ENCODE results near the gene MYCN.
"Not testable (repeated sequence)": the region's sequence is repeated elsewhere in the genome, so short reads cannot be mapped to it uniquely, and the experiment has no call there.

MYCN gene

DNA sequence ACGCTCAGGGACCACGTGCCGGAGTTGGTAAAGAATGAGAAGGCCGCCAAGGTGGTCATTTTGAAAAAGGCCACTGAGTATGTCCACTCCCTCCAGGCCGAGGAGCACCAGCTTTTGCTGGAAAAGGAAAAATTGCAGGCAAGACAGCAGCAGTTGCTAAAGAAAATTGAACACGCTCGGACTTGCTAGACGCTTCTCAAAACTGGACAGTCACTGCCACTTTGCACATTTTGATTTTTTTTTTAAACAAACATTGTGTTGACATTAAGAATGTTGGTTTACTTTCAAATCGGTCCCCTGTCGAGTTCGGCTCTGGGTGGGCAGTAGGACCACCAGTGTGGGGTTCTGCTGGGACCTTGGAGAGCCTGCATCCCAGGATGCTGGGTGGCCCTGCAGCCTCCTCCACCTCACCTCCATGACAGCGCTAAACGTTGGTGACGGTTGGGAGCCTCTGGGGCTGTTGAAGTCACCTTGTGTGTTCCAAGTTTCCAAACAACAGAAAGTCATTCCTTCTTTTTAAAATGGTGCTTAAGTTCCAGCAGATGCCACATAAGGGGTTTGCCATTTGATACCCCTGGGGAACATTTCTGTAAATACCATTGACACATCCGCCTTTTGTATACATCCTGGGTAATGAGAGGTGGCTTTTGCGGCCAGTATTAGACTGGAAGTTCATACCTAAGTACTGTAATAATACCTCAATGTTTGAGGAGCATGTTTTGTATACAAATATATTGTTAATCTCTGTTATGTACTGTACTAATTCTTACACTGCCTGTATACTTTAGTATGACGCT, 5.8 kb downstream of the MYCN start:
- no peak for DNase-seq

DNA sequence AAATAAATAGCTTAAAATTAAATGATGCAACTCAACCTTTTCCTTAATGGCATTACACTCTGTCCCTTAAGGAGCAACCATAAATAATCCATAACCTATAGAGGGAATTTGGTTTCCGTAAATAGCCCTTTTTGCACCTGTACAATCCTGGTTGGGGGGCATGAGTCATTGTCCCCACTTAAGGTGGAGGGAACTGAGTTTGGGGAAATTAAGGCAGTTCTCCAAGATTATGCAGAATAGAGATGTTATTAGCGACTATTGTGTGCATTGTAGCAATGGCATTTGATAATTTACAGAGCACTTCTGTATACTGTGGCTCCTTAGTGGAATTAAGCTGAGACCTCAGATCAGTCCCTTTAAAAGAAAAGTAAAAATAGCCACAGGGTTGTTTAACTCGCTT, 6.6 kb downstream of the MYCN start:
- no peak for DNase-seq

DNA sequence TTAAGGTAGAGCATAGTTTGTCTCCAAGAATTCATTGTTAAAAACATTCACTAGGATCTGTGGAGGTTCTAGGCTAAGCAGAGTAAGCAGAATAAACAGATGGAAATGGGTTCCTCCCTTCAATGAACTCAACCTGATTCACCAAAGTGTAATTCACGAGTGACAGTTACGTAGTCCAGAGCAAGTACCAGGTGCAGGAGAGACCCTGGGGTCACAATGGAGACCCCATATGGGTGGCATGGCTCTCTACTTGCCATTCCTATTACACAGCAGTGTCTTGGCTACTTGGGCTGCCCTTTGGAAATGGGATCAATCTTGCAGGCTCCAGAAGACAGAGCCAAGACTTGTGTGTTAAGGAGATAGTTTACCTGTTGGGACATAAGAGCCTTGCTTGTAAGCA, 7.1 kb downstream of the MYCN start:
- no peak for DNase-seq

DNA sequence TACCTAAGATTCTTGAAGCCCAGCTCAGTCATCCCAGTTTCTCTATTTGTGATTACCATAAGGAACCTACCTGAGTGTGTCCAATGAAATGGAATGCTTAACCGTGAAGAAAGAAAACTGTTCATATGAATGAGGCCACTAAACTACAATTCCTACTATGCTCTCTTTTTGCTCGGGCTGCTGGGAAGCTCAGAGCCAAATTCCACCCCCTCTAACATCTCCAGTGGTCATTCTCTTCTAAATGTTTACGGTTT, 8.3 kb downstream of the MYCN start:
- DNase-seq = no peak

DNA sequence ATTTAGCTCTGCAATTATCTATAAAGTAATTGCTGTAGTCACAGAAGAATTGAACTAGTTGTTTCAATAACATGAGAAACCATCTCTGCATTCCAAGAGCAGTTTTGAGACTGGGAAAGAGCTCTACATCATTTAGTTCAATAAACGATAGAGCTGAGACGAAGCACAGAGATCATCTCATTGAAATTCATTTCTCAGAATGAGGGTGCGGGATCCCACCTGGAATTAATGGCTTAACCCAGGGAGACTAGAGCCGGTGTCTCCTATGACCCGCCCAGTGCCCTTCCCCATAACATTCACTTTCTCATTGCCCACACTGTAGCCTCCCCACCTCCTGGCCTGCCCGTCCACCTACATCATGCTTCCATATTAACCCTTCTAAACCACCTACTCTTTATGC, 8.8 kb downstream of the MYCN start:
- no peak for DNase-seq

DNA sequence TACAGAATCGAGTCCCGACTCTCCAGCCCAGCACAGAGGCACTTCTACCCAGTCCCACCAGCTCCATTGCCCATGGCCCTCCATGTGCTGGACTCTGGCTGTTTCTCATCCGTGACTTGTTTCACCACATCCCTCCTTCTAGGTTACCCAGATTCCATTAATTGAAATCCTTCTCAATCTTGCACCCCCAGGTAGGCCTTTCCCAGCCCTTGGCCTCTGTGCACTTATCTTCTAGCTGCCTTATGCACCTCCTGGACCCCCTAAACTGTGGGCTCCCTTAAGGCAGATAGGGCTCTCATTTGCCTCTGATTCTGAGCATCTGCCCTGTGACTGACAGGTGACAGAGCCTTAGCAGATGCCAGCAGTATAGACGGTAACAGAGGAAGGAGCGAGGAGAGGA, 9.2 kb downstream of the MYCN start:
- DNase-seq = no peak

DNA sequence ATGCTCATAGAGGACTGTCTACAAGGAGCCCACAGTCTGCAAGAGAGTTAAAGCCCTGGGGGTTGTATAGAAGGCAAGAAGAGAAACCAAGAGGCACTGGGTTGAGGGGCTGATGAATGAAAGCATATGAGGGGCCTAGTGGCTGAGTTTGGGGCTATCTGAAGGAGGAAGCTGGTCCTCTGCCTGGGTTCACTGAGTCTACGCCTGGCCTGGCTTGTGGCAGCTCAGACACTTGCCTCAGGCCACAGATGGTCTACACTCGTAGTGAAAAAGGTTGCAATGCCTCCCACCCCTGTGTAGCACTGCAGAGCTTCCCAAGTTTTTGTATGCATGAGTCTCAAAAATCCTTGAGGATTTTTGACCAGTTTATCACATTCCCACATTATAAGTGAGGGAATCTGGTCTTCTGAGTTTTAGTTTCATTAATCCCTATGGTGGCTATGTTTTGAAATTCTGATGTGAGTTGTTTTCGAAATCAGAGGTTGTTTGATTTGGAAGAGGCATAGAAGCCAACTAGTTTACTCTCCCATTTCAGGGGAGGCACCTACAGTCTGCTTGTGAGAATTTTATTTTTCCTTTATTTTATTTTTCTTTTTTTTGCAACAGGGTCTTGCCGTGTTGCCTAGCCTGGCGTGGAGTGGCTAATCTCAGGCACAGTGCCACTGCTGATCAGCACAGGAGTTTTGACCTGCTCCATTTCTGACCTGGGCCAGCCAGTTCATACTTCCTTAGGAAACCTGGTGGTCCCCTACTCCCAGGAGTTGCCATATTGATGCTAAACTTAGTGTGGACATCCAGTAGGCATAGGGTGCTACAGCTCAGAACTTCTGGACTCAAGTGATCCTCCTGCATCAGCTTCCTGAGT, 10.0 kb downstream of the MYCN start:
- DNase-seq = no peak

DNA sequence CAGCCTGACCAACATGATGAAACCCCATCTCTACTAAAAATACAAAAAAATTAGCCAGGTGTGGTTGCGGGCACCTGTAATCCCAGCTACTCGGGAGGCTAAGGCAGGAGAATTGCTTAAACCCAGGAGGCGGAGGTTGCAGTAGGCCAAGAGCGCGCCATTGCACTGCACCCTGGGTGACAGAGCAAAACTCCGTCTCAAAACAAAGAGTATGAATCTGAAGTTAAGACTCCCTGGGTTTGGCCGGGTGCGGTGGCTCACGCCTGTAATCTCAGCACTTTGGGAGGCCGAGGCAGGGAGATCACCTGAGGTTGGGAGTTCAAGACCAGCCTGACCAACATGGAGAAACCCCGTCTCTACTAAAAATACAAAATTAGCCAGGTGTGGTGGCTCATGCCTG, 11.6 kb downstream of the MYCN start:
- not testable (repeated sequence) for DNase-seq

DNA sequence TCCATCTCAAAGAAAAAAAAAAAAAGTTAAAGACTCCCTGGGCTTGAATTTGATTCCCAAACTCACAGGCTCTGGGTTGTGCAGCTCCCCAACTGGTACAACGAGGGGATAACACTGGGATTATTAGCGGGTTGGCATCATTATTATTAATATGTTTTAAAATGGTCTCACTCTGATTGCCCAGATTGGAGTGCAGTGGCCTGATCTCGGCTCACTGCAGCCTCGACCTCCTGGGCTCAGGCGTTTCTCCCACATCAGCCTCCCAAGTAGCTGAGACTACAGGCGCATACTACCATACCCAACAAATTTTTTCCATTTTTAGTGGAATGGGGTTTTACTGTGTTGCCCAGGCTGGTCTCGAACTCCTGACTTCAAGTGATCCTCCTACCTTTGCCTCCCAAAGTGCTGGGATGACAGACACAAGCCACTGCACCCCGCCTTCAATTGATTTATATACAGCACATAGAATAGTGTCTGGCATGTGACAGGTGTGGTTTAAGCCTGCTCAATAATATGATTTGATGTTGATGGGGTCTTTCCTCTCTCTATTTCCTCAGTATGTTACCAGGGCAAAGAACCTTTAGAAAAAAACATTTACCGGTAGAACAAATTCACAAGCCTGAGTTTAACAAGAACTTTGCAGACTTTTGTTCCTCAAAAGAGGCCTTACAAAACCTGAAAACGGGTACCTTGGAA, 12.2 kb downstream of the MYCN start:
- no peak for DNase-seq

DNA sequence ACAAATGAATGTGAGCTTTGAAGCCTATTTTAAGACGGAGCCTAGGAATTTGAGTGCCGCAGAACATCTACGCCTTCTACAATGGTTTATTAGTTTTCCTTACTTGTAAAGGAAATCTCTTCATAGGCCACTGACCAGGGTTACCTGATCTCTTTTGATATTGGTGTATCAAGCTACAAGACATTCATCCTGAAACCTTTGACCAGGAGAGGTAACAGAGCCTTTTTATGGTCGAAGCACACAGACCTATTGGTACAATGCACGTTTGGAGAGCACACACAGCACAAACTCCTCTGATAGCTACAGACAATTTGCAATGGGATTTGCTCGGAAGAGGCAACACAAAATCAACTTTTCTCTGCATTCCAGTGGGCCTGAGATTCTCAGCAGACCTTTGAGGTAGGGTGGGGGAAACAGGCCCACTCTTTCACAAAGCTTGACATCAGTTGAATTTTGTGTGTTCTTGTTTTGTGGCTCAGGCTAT, 12.8 kb downstream of the MYCN start:
- DNase-seq = no peak

DNA sequence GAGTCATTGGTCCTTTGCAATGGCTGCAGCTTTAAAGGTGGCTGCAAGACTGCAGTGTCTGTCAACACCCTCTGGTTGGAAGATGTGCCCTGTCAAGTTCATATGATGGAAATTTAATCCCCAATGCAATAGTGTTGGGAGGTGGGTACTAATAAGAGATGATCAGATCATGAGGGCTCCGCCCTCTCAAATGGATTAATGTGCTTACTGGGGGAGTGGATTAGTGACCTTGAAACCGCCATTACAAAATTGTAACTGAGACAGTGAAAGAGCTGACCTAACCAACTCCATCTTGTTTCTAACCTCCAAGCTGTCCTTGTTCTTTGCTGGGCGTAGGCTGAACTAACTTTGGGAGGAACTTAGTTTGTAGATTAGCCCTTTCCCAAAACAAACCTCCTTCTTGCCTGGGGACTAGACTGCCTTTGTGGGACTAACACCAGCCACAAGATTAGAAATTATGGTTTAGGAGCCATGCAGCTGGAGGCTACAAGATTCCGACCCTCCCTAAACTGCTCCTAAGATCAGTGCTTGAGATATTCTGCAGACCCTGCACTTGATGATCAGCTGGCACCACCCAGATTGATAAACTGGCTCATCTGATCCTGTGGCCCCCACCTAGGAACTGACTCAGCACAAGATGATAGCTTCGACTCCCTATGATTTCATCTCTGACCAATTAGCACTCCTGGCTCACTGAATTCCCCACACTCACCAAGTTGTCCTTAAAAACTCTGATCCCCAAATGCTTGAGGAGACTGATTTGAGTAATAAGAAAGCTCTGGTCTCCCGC, 13.7 kb downstream of the MYCN start:
- DNase-seq = no peak

DNA sequence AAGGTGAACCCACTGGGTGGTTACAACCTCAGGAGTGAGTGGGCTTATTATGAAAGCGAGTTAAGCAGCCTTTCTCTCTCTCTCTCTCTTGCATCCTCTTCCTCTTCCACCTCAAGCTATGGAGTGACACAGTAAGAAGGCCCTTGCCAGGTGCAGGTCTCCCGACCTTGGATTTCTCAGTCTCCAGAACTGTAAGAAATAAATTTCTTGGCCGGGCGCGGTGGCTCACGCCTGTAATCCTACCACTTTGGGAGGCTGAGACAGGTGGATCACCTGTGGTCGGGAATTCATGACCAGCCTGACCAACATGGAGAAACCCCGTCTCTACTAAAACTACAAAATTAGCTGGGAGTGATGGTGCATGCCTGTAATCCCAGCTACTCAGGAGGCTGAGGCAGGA, 14.4 kb downstream of the MYCN start:
- DNase-seq = no peak

DNA sequence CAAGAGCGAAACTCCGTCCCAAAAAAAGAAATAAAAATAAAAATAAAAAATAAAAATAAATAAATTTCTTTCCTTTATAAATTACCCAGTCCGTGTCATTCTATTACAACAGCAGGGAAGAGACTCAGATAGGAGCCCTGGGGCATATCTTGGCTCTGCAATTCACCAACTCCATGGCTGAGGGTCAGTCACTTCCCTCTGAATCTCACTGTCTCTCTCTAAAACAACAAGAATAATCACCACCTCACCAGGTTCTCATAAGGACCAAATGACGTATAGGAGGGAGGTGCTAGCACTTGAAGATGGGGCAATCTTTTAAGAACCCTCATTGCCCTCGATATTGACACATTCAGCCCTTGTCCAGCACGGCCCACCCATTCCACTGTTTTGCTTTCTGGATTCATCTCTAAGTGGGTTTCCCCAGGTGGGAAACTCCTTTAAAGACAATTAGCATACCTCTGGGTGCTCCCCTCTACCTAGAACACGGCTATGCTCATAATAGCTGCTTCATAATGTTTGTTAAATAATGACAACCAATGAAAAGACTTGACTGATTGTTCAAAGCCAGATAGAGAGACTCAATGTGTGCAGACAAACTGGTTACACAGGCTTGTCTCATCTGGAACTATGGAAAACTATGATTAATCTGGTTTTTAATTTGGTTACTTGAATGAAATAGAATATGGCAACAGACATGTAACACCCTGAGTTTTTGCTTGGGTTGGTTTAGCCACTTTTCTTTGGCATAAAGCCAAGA, 15.1 kb downstream of the MYCN start:
- no peak for DNase-seq

DNA sequence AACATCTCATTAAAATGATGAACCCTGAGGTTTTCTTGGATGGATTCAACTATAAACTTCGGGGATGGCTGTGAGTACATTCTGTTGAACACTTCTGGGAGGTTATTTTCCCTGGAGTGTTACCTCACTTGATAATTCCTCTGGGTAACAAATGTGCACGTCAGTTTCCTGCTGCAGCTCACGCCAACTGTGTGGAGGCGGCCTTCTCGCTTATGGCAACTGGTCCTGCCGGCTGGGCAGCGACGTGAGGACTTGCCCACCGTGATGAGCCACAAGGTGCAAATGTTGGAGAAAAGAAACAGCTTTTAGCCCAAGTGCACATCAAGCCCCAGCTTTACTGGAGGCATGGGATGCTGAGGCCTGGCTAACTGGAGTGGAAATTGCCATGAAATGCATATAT, 15.9 kb downstream of the MYCN start:
- no peak for DNase-seq

DNA sequence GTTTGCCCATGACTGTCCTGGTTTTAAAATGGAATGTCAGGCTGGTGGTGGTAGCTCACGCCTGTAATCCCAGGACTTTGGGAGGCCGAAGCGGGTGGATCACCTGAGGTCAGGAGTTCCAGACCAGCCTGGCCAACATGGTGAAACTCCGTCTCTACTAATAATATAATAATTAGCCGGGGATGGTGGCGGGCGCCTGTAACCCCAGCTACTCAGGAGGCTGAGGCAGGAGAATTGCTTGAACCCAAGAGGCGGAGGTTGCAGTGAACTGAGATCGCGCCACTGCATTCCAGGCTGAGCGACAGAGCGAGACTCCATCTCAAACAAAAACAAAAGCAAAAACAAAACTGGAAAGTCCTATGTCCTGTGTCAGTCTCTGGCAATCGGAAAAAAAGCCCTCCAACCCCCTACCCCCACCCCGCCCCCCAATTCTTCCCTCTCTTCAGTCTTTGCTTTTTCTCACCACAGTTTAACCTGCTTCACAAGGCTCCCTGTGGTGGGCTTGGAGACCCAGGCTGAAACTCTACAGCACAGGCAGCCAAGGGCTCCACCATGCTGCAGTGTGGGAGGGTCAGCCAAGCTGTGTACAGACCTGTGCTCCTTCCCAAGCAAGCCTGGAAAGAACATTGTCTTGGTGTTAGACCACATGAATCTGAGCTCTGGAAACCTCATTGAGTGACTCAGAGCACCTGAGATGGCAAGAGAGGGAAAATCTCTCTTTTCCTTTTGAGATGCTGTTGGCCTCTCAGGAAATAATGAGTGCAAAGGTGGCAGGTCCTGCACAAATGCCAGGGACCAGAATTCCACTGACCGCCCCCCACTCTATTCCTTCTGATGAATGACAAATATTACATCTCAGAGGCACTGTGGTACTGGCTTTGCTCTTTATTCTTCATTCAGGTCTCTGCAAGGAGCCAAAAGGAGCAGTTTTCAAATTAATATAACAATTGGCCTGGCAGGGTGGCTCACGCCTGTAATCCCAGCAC, 16.7 kb downstream of the MYCN start:
- DNase-seq = no peak

DNA sequence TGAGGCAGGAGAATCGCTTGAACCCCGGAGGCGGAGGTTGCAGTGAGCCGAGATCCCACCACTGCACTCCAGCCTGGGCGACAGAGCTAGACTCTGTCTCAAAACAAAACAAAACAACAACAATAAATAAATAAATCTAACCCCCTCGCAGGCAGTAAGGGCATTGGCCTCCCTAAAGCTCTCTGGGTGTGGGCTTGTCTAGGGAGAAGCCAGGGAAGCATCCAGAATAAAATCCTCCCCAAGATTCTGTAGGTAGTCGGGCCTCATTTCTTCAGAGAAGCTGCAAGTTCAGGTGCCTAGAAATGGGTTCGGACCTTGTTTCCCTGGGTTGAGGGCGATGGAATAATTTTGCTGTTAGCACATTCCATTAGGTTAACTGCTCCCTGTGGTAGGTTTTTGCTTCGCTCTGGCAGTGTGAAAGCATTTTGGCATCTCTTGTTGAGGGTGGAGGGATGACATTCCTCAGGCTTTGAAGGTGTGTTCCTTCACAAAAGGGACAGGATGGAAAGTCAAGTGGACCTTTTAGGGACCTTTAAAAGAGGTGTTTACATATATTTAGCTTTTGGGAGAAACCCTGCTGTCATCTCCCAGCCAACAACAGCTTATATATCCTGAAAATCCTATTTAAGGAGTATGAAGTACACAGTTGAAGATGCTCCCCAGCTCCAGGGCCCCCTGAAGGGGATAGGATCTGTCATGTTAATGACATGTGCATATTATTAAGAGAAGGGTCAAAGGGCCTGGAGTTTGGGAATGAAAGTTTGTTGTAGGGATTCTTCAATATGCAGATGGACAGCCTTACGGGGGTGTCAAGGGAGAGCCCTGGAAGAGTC, 17.7 kb downstream of the MYCN start:
- DNase-seq = no peak

DNA sequence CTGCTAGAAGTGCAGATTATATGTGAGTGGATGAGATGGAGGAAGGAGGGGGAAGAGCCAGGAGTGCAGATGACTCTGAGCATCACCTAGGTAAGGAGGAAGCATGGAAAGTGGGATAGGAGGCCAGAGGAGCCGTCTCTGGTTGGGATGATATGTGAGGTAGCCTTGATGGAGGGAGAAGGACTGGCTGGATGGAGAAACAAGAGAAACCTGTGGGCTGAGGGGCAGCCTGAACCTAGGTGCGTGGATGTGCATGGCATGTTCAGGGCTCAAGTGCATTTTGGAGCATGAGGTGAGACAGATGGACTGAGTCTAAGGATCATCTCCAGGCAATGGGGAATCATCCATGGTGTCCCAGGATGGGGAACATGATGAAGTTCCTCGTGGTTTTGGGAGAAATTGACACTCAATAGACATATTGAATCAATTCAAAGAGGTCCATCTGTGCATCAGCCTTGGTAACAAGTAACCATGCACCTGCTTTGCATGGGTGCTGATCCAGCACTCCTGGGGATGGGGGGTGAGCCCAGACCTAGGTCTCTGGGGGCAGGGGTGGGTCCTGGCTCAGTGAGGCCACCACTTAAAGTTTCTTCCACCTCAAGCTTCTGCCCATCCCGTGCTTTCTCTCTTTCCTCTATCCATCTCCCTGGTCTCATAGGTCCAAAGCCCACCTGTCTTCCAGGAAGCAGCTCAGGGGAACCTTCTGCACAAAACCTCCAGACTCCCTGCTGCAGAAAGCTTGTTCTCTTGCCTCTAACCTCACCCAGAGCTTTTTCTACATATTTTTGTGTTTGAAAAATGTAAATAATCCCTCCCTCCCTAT, 19.2 kb downstream of the MYCN start:
- no peak for DNase-seq

DNA sequence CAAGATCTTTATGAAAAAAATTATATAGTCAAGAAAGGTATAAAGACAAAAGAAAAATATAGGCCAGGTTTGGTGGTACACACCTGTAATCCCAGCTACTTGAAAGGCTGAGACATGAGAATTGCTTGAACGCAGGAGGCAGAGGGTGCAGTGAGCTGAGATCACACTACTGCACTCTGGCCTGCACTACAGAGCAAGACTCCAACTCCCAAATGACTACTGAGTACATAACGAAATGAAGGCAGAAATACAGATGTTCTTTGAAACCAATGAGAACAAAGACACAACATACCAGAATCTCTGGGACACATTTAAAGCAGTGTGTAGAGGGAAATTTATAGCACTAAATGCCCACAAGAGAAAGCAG, 19.8 kb downstream of the MYCN start:
- DNase-seq = not testable (repeated sequence)
